Measurements from ENCODE around the gene MED10. TPM values are rescaled to one million over a fixed set of nuclear protein-coding genes. Genes with fewer than 3 reads are reported as not detected.

The MED10 gene
- total and polyA plus RNA-seq, 9 of the 15 experiments (the other 6 are each of a cell fraction or from before 2014, with no cell fraction given): 23.8 to 83.4 (median 58.8) TPM

GRCh38 chr5:6348476-6349000 lies 29.8 kb downstream of the MED10 start (continued):
- no peak for TF ChIP-seq E2F6 (IDR thresholded peaks at IDR 0.05; ENCODE audit: borderline replicate concordance in 1 of 2, extremely low read depth in 1 of 2, insufficient read depth in 1 of 2, insufficient read length in 1 of 2, low read depth in 1 of 2, low read length in 1 of 2, poor library complexity in 1 of 2, severe bottlenecking in 1 of 2)
- TF ChIP-seq ZFP36 (IDR thresholded peaks at IDR 0.05; ENCODE audit: low read depth, low read length, partially characterized antibody): no peak
- TF ChIP-seq CBFA2T3 (IDR thresholded peaks at IDR 0.05): no peak

- 3% methylated on average over 19 of the region's 19 CpGs for whole genome bisulfite sequencing (ENCODE audit: insufficient coverage, low coverage, missing lambda C conversion rate)
- ChIA-PET CTCF (ENCODE audit: low intra/inter-chr PET ratio) (no interaction called here), POLR2A (no interaction called here)
- H3K4me2 ChIP-seq (ENCODE audit: insufficient read depth, low read length): no peak overlapping the region
- H3K36me3 ChIP-seq (ENCODE audit: control insufficient read depth, insufficient read depth, low read length): no peaks in the 10 kb centered on the region
- H3K79me2 ChIP-seq (ENCODE audit: control insufficient read depth, insufficient read depth, low read length): no peaks in the 10 kb centered on the region
- no peak overlapping the region for H2AFZ ChIP-seq (ENCODE audit: low read depth, low read length)
- H3K27ac ChIP-seq (ENCODE audit: extremely low read depth, low read depth, low read length): no peak overlapping the region
- H4K20me1 ChIP-seq (replicated peaks; ENCODE audit: control insufficient read depth, insufficient read depth, low read length): peaks cover 9% of the 10 kb centered on the region
- FAIRE-seq (no peak), DNase-seq (ENCODE audit: extremely low read depth in 1 of 4, low spot score in 3 of 4) (no peak), ATAC-seq (no peak)
- no peaks in the 10 kb centered on the region for H3K9me1 ChIP-seq (ENCODE audit: control insufficient read depth, insufficient read depth, low read length)
- no peak overlapping the region for H3K4me3 ChIP-seq
- H3K9ac ChIP-seq (ENCODE audit: insufficient read depth in 1 of 2, low read depth in 2 of 2, low read length in 2 of 2): no peak overlapping the region
- in situ Hi-C loops (cut with MboI) (no loop called here), intact Hi-C loops (cut with micrococcal nuclease) (no loop called here)
- H3K27me3 ChIP-seq (ENCODE audit: control insufficient read depth in 2 of 2, insufficient read depth in 2 of 2, low read length in 2 of 2): peaks cover 56 to 89% of the 10 kb centered on the region in 2 experiments
- H3K4me1 ChIP-seq (replicated peaks in 1 of 2; ENCODE audit: control insufficient read depth in 2 of 2, insufficient read depth in 2 of 2, low read length in 2 of 2): peaks cover 0 to 3% of the 10 kb centered on the region in 2 experiments; a peak in 1 of 5 replicates
- BruUV-seq (replicated peaks): no TSS peak
- no peaks in the 10 kb centered on the region for H3K9me3 ChIP-seq (replicated peaks; ENCODE audit: control insufficient read depth, insufficient read depth, low read depth, low read length)
- TF ChIP-seq SMAD3 (CRISPR knock-in tag; conservative IDR thresholded peaks at IDR 0.05) (no peak), ZBTB5 (IDR thresholded peaks at IDR 0.05) (no peak), ELK3 (CRISPR knock-in tag; IDR thresholded peaks at IDR 0.05) (no peak), DIDO1 (tag; IDR thresholded peaks at IDR 0.05; ENCODE audit: low read depth) (no peak), CCNT2 (IDR thresholded peaks at IDR 0.05; ENCODE audit: borderline replicate concordance, extremely low read depth, insufficient read length, low read depth, low read length) (no peak), CCAR2 (IDR thresholded peaks at IDR 0.05; ENCODE audit: low read depth, low read length) (no peak), CHD4 (IDR thresholded peaks at IDR 0.05; ENCODE audit: insufficient read depth, insufficient replicate concordance, low read depth, low read length, poor library complexity, severe bottlenecking) (no peak), ZNF174 (CRISPR knock-in tag; IDR thresholded peaks at IDR 0.05) (no peak), TARDBP (IDR thresholded peaks at IDR 0.05) (no peak)
These were observed 30.7 kb downstream of the MED10 start for GRCh38 chr5:6347673-6348072.

Measured in K562 (cell line).